B cell (primary cell): ENCODE data around the gene GDF2.

Experiments
- CTCF ChIP-seq: fragments of 200-600 bp; IDR thresholded peaks from one replicate; pipeline ENCODE4 v1.8.0; 2022; ENCODE audit warnings: antibody characterized with exemption, mild to moderate bottlenecking
- EZH2 ChIP-seq: IDR thresholded peaks from 2 replicates; pipeline ENCODE4 v1.6.1; 2012; ENCODE audit warnings: borderline replicate concordance, low read depth, mild to moderate bottlenecking, moderate library complexity, low read length; ENCODE audit not compliant: insufficient read depth, poor library complexity, severe bottlenecking

GRCh38 chr10:47370015-47370767 is 47.9 kb downstream of the GDF2 start:
- TF ChIP-seq CTCF (no peak), EZH2 (no peak)
